Neural progenitor cell (in vitro differentiated cells): ENCODE measurements around the gene TBC1D9B. TPM values are rescaled to one million over a fixed set of nuclear protein-coding genes. Genes with fewer than 3 reads are reported as not detected.

Experiments
- DNase-seq: peaks from one replicate; pipeline ENCODE4 v3.0.0-alpha.2; 2016; ENCODE audit warnings: low spot score
- H2AFZ ChIP-seq: fragments of 200-600 bp; sonication (generic); replicated peaks from 2 replicates; pipeline ENCODE4 v1.6.1; 2016; ENCODE audit warnings: antibody characterized with exemption
- H3F3A ChIP-seq: fragments of 200-600 bp; sonication (generic); 2 replicates; pipeline ENCODE4 v1.6.1; 2016; ENCODE audit warnings: antibody characterized with exemption, low read depth
- H3K27ac ChIP-seq: fragments of 200-600 bp; sonication (generic); 2 replicates; pipeline ENCODE4 v1.5.1; 2016; ENCODE audit warnings: mild to moderate bottlenecking
- H3K27me3 ChIP-seq: fragments of 200-600 bp; sonication (generic); 2 replicates; pipeline ENCODE4 v1.6.1; 2016; ENCODE audit warnings: mild to moderate bottlenecking, moderate library complexity
- H3K36me3 ChIP-seq: fragments of 200-600 bp; sonication (generic); 2 replicates; pipeline ENCODE4 v1.5.1; 2016
- H3K4me1 ChIP-seq: fragments of 200-600 bp; sonication (generic); 2 replicates; pipeline ENCODE4 v1.6.1; 2016; ENCODE audit warnings: mixed run types
- H3K4me2 ChIP-seq: fragments of 200-600 bp; sonication (generic); 2 replicates; pipeline ENCODE4 v1.6.1; 2016
- H3K4me3 ChIP-seq: fragments of 200-600 bp; sonication (generic); 2 replicates; pipeline ENCODE4 v1.5.1; 2016
- H3K79me2 ChIP-seq: fragments of 200-600 bp; sonication (generic); 2 replicates; pipeline ENCODE4 v1.6.1; 2016; ENCODE audit warnings: low read depth
- H3K9ac ChIP-seq: fragments of 200-600 bp; sonication (generic); 2 replicates; pipeline ENCODE4 v1.6.1; 2016
- H3K9me3 ChIP-seq: fragments of 200-600 bp; sonication (generic); 2 replicates; pipeline ENCODE4 v1.5.1; 2016; ENCODE audit warnings: low read depth
- H4K20me1 ChIP-seq: fragments of 200-600 bp; sonication (generic); 2 replicates; pipeline ENCODE4 v1.6.1; 2016; ENCODE audit warnings: low read depth
- H3K27ac Mint-ChIP-seq: 3 replicates; pipeline ENCODE4 v1.8.0; 2021; ENCODE audit warnings: mixed read lengths
- H3K27me3 Mint-ChIP-seq: 2 replicates; pipeline ENCODE4 v1.8.0; 2022; ENCODE audit warnings: low read depth, mild to moderate bottlenecking, inconsistent platforms, moderate library complexity, mixed read lengths; ENCODE audit not compliant: insufficient read depth
- H3K36me3 Mint-ChIP-seq: 3 replicates; pipeline ENCODE4 v1.8.0; 2021; ENCODE audit warnings: mixed read lengths
- H3K4me1 Mint-ChIP-seq: 3 replicates; pipeline ENCODE4 v1.8.0; 2021; ENCODE audit warnings: mixed read lengths
- H3K4me3 Mint-ChIP-seq: 3 replicates; pipeline ENCODE4 v1.8.0; 2021; ENCODE audit warnings: mild to moderate bottlenecking, moderate library complexity, mixed read lengths
- H3K9me3 Mint-ChIP-seq: 3 replicates; pipeline ENCODE4 v1.8.0; 2020; ENCODE audit warnings: mixed read lengths
- EZH2 ChIP-seq: fragments of 200-600 bp; sonication (generic); IDR thresholded peaks from 2 replicates; pipeline ENCODE4 v1.6.1; 2017; ENCODE audit warnings: antibody characterized with exemption, mild to moderate bottlenecking, moderate library complexity
- EZH2phosphoT487 ChIP-seq: fragments of 200-600 bp; sonication (generic); IDR thresholded peaks from 2 replicates; pipeline ENCODE4 v1.6.1; 2017; ENCODE audit warnings: antibody characterized with exemption
- total RNA-seq: library from RNA; depleted of rRNA; stranded (reverse); fragments of >200 nt; gene quantifications from 2 replicates; pipeline ENCODE4 v1.2.3, GENCODE V29; 2015; ENCODE audit warnings: low replicate concordance
- TF ChIP-seq, protein P1 (sequence below): fragments of 200-600 bp; sonication (generic); IDR thresholded peaks from 2 replicates; pipeline ENCODE4 v1.5.1; 2017; ENCODE audit warnings: antibody characterized with exemption, mild to moderate bottlenecking

TBC1D9B gene
- total RNA-seq: 26.7 and 60.1 TPM in 2 replicates

DNA sequence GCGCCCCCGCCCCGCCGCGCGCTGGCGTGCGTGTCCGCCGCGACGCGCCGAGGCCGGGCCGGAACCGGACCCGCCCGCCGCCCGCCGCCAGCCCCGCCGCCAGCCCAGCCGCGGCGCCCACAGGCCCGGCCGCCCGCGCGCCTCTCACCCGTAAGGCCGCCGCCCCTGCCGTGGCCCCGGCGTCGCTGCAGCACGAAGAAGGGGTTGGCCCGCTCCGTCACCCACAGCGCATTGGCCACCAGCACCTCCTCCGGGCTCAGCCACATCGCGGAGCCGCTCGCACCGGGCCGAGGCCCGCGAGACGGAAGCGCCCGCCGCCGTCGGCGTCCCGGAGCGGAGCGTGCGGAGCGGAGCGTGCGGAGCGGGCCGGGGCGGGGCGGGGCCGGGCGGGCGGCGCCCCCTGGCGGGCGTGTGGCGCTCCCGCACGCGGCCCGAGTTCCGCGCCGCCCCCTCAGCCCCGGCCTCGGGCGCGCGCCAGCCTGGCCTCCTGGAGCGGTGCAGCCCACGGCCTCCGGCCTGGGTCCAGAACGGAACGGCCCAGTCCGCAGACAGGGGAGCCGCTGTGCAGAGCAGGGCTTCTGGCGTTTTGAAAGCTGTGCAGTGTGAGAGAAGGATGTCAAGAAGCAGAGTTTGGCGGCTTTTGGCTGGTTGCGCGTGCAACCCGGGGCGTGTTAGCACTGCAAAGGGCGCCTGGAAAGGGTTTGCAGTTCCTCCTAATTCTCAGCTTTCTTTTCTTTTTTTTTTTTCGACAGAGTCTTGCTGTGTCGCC lies at the start of gene TBC1D9B:
TBC1D9B (minus strand) TSS at position 342 of the 769 bp plus-strand sequence; CDS start at position 266, 76 bp downstream.
- no peak within 1 kb of the TSS for H3K27ac ChIP-seq

DNA sequence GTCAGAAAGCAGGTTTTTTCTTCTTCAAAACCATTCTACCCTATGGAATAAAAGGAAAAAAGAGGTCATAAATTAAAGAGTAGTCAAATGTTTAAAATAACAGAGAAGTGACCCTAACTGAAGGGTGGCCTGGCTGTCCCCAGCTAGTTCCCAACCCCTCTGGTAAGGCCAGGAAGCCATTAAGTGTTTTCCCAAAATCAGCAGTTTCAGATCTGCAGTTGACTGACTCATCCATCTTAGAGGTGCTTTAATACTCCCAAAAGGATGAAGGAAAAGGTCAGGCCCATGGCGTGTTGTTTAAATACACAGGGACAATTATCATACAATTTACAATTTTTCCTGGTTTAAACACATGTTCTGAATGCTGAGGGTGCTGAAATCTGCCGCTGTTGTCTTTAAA lies 47.9 kb upstream of the TBC1D9B start:
- Histone ChIP-seq H3K79me2 (no peaks in the 10 kb centered on the region), H3K27me3 (no peaks in the 10 kb centered on the region), H2AFZ (no peak overlapping the region), H3K9me3 (no peaks in the 10 kb centered on the region), H4K20me1 (peaks cover 7% of the 10 kb centered on the region), H3K4me1 (no peaks in the 10 kb centered on the region), H3K27ac (no peak overlapping the region), H3K4me2 (no peak overlapping the region), H3K4me3 (no peak overlapping the region), H3K36me3 (peaks cover 33% of the 10 kb centered on the region), H3F3A (peaks cover 16% of the 10 kb centered on the region), H3K9ac (no peak overlapping the region)
- Mint-ChIP-seq H3K4me1 (no peaks in the 10 kb centered on the region), H3K9me3 (no peaks in the 10 kb centered on the region), H3K36me3 (peaks cover 61% of the 10 kb centered on the region), H3K4me3 (no peak overlapping the region), H3K27me3 (no peaks in the 10 kb centered on the region), H3K27ac (no peak overlapping the region)
- DNase-seq: no peak
- TF ChIP-seq EZH2 (no peak), EZH2phosphoT487 (no peak)
- TF ChIP-seq, protein P1, sequence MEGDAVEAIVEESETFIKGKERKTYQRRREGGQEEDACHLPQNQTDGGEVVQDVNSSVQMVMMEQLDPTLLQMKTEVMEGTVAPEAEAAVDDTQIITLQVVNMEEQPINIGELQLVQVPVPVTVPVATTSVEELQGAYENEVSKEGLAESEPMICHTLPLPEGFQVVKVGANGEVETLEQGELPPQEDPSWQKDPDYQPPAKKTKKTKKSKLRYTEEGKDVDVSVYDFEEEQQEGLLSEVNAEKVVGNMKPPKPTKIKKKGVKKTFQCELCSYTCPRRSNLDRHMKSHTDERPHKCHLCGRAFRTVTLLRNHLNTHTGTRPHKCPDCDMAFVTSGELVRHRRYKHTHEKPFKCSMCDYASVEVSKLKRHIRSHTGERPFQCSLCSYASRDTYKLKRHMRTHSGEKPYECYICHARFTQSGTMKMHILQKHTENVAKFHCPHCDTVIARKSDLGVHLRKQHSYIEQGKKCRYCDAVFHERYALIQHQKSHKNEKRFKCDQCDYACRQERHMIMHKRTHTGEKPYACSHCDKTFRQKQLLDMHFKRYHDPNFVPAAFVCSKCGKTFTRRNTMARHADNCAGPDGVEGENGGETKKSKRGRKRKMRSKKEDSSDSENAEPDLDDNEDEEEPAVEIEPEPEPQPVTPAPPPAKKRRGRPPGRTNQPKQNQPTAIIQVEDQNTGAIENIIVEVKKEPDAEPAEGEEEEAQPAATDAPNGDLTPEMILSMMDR: no peak

More for the DNA sequence above, at the start of gene TBC1D9B:
- H3K4me3 ChIP-seq: peak within 1 kb of the TSS; percentile 62
- H3K9me3 Mint-ChIP-seq: no peaks in the 10 kb centered on the region
- H3K27ac Mint-ChIP-seq: peak within 1 kb of the TSS; percentile 63
- peak within 1 kb of the TSS; percentile 52 for H3K9ac ChIP-seq
- H3K4me2 ChIP-seq: peak within 1 kb of the TSS; percentile 99
- H2AFZ ChIP-seq: peak within 1 kb of the TSS; percentile 98
- no peaks in the 10 kb centered on the region for H3K27me3 Mint-ChIP-seq
- peaks cover 13% of the 10 kb centered on the region for H3F3A ChIP-seq
- peak within 1 kb of the TSS; percentile 90 for H3K4me3 Mint-ChIP-seq
- peaks cover 5% of the 10 kb centered on the region for H3K27me3 ChIP-seq
- TF ChIP-seq EZH2phosphoT487: no peak
- TF ChIP-seq, protein P1: peak; percentile 36
- H3K4me1 Mint-ChIP-seq: peaks cover 5% of the 10 kb centered on the region
- H3K4me1 ChIP-seq: peaks cover 6% of the 10 kb centered on the region
- H4K20me1 ChIP-seq: peaks cover 5% of the 10 kb centered on the region
- H3K9me3 ChIP-seq: no peaks in the 10 kb centered on the region
- no peaks in the 10 kb centered on the region for H3K36me3 ChIP-seq
- peaks cover 5% of the 10 kb centered on the region for H3K79me2 ChIP-seq
- H3K36me3 Mint-ChIP-seq: peaks cover 16% of the 10 kb centered on the region
- peak; percentile 88 for DNase-seq

DNA sequence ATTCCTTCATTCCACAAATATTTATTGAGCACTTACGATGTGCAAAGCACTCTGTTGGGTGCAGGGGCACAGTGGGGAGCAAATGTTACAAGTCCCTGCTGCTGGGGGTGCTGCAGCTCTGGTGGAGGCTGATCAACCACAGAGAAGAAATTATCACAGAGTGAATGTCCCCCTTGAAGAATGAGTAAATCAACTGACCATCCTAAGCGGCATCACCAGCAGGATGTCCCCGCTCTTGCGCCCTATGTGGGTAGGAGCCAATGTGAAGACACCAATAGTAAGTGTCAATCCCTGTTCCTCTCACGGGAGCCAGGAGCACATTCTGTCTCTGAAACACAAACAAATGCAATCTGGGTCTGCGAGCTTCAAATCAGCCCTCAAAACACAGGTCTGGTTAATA lies 47.4 kb upstream of the TBC1D9B start:
- Mint-ChIP-seq H3K27ac (no peak overlapping the region), H3K36me3 (peaks cover 57% of the 10 kb centered on the region), H3K27me3 (no peaks in the 10 kb centered on the region), H3K4me3 (no peak overlapping the region), H3K9me3 (no peaks in the 10 kb centered on the region), H3K4me1 (no peaks in the 10 kb centered on the region)
- peaks cover 16% of the 10 kb centered on the region for H3F3A ChIP-seq
- no peak for DNase-seq
- no peak overlapping the region for H3K4me3 ChIP-seq
- no peak overlapping the region for H3K27ac ChIP-seq
- peaks cover 27% of the 10 kb centered on the region for H3K36me3 ChIP-seq
- no peak overlapping the region for H2AFZ ChIP-seq
- H3K4me2 ChIP-seq: no peak overlapping the region
- no peaks in the 10 kb centered on the region for H3K9me3 ChIP-seq
- TF ChIP-seq EZH2phosphoT487 (no peak), EZH2 (no peak)
- TF ChIP-seq, protein P1: no peak
- H3K79me2 ChIP-seq: no peaks in the 10 kb centered on the region
- H3K9ac ChIP-seq: no peak overlapping the region
- peaks cover 7% of the 10 kb centered on the region for H4K20me1 ChIP-seq
- no peaks in the 10 kb centered on the region for H3K4me1 ChIP-seq
- no peaks in the 10 kb centered on the region for H3K27me3 ChIP-seq
